Embryonic facial prominence (tissue), 1 donor: ENCODE measurements around the gene NCAN.
"Not testable (repeated sequence)": the region's sequence is repeated elsewhere in the genome, so short reads cannot be mapped to it uniquely, and the experiment has no call there.

ENCODE experiments used
- DNase-seq: peaks from one replicate; pipeline ENCODE4 v3.0.0-alpha.2; 2016; ENCODE audit errors: extremely low spot score

NCAN gene

GRCh38 chr19:19211499-19212420, at the start of gene NCAN:
Gene NCAN, plus strand, starts transcription at chr19:19211958. Its CDS starts 4,996 bp downstream, at chr19:19216954.
- DNase-seq = no peak

GRCh38 chr19:19162495-19162894, 49.3 kb upstream of the NCAN start:
- DNase-seq = no peak

GRCh38 chr19:19165396-19165795, 46.4 kb upstream of the NCAN start:
- DNase-seq = no peak

GRCh38 chr19:19167612-19168011, 44.1 kb upstream of the NCAN start:
- no peak for DNase-seq

- DNase-seq = no peak
These were observed 42.3 kb upstream of the NCAN start for GRCh38 chr19:19169236-19170052.

GRCh38 chr19:19170053-19170872, 41.5 kb upstream of the NCAN start, which contains the start of gene MEF2B:
Gene MEF2B, minus strand, starts transcription at chr19:19170263. Its CDS starts 19,528 bp downstream, at chr19:19150735.
- no peak for DNase-seq

GRCh38 chr19:19170873-19171672, 40.7 kb upstream of the NCAN start:
- DNase-seq = no peak

- no peak for DNase-seq
These were observed 39.8 kb upstream of the NCAN start for GRCh38 chr19:19171821-19172532.

GRCh38 chr19:19173243-19173642, 38.5 kb upstream of the NCAN start:
- DNase-seq = not testable (repeated sequence)

- no peak for DNase-seq
These were observed 34.8 kb upstream of the NCAN start for GRCh38 chr19:19176950-19177349.

- no peak for DNase-seq
These were observed 32.0 kb upstream of the NCAN start for GRCh38 chr19:19179548-19180441.

- DNase-seq = no peak
These were observed 30.2 kb upstream of the NCAN start for GRCh38 chr19:19181488-19181998.

- no peak for DNase-seq
These were observed 25.7 kb upstream of the NCAN start for GRCh38 chr19:19185853-19186740.

- DNase-seq = no peak
These were observed 25.0 kb upstream of the NCAN start for GRCh38 chr19:19186742-19187141.

GRCh38 chr19:19191768-19192077, 20.0 kb upstream of the NCAN start:
- no peak for DNase-seq

- DNase-seq = peak; percentile 98
These were observed 19.5 kb upstream of the NCAN start, which contains the start of the genes BORCS8 and RFXANK for GRCh38 chr19:19192078-19192882. Gene BORCS8, minus strand, starts transcription at chr19:19192152. Its CDS starts 35 bp downstream, at chr19:19192117. Gene RFXANK, plus strand, starts transcription at chr19:19192258. Its CDS starts 1,689 bp downstream, at chr19:19193947.

- no peak for DNase-seq
These were observed 18.8 kb upstream of the NCAN start for GRCh38 chr19:19192910-19193423.
